ENCODE measurements around the gene ZNF665.
"Not testable (repeated sequence)": the region's sequence is repeated elsewhere in the genome, so short reads cannot be mapped to it uniquely, and the experiment has no call there.

The ZNF665 gene

GRCh38 chr19:53192771-53193534, at the start of gene ZNF665:
Gene ZNF665 (minus strand): TSS chr19:53193358. CDS start chr19:53182898, 10,460 bp downstream.
- DNase-seq = peak; percentile 84

GRCh38 chr19:53237114-53237777, 44.1 kb upstream of the ZNF665 start:
- no peak for DNase-seq

GRCh38 chr19:53224606-53225005, 31.4 kb upstream of the ZNF665 start:
- DNase-seq = no peak

- DNase-seq = not testable (repeated sequence)
Observed at GRCh38 chr19:53222716-53223115, 29.6 kb upstream of the ZNF665 start.

GRCh38 chr19:53212703-53213320, 19.7 kb upstream of the ZNF665 start:
- DNase-seq = no peak

- not testable (repeated sequence) for DNase-seq
Observed at GRCh38 chr19:53211554-53211953, 18.4 kb upstream of the ZNF665 start.

GRCh38 chr19:53196777-53197396, 3.7 kb upstream of the ZNF665 start:
- peak; percentile 96 for DNase-seq

GRCh38 chr19:53195265-53195903, 2.2 kb upstream of the ZNF665 start:
- DNase-seq = peak; percentile 85

GRCh38 chr19:53193535-53194222, 521 bp upstream of the ZNF665 start:
- DNase-seq = no peak

GRCh38 chr19:53190253-53190652, 2.9 kb downstream of the ZNF665 start:
- DNase-seq = no peak

GRCh38 chr19:53189691-53190198, 3.4 kb downstream of the ZNF665 start:
- DNase-seq = not testable (repeated sequence)

GRCh38 chr19:53185155-53185882, 7.8 kb downstream of the ZNF665 start:
- not testable (repeated sequence) for DNase-seq

GRCh38 chr19:53183146-53183764, 9.9 kb downstream of the ZNF665 start:
- DNase-seq = no peak

- no peak for DNase-seq
Observed at GRCh38 chr19:53182202-53182601, 11.0 kb downstream of the ZNF665 start.

- DNase-seq = no peak
Observed at GRCh38 chr19:53177986-53178385, 15.2 kb downstream of the ZNF665 start.

GRCh38 chr19:53172889-53173288, 20.3 kb downstream of the ZNF665 start:
- no peak for DNase-seq

GRCh38 chr19:53165691-53166091, 27.5 kb downstream of the ZNF665 start:
- DNase-seq = no peak

- DNase-seq = no peak
Observed at GRCh38 chr19:53161123-53161522, 32.0 kb downstream of the ZNF665 start.

- no peak for DNase-seq
Observed at GRCh38 chr19:53160350-53160749, 32.8 kb downstream of the ZNF665 start.

GRCh38 chr19:53158119-53158656, 35.0 kb downstream of the ZNF665 start:
- DNase-seq = peak; percentile 35

GRCh38 chr19:53157626-53158025, 35.5 kb downstream of the ZNF665 start:
- DNase-seq = no peak

All from CD4-positive, alpha-beta T cell treated with Interleukin-12 subunit alpha and Interleukin-12 subunit beta, for 1 hour (primary cell).